K562 (cell line): Measurements from ENCODE around the gene HBB. TPM values are rescaled to one million over a fixed set of nuclear protein-coding genes. Genes with fewer than 3 reads are reported as not detected.

Experiments used
- ATAC-seq: fragments of 200-7000 bp; cut with Tn5 transposase; 3 replicates; pipeline ENCODE4 v1.9.1; 2020; ENCODE audit warnings: moderate library complexity
- BruUV-seq: library from RNA; stranded (reverse); fragments of 400-500 nt; replicated peaks from 2 replicates; lab custom pipeline; 2021; lab: Mats Ljungman, UMichigan
- CTCF ChIA-PET: fragments of 300-600 bp; formaldehyde crosslinking; extraction: SDS; loops from one replicate; lab custom pipeline; 2021; ENCODE audit warnings: low intra/inter-chr PET ratio; lab: Yijun Ruan, JAX
- POLR2A ChIA-PET: fragments of 300-600, 350-650 bp; sonication (Branson Sonifier 250); formaldehyde crosslinking; extraction: SDS; loops from one replicate; lab custom pipeline; 2021; ENCODE audit warnings: antibody characterized with exemption, inconsistent platforms; lab: Yijun Ruan, JAX
- DNase-seq, 4 experiments: peaks; one replicate each; pipeline versions ENCODE4 v3.0.0 to v3.0.0-alpha.2; 2011 to 2018; ENCODE audit warnings: low spot score in 3 of 4, mixed read lengths in 3 of 4; ENCODE audit errors: extremely low read depth in 1 of 4
- FAIRE-seq: peaks from 2 replicates; lab custom pipeline; 2011; peaks lifted over from hg19 to GRCh38; lab: Jason Lieb, UNC
- H2AFZ ChIP-seq: 2 replicates; pipeline ENCODE4 v1.6.0; 2011; ENCODE audit warnings: low read depth, low read length, control low read depth, inconsistent platforms
- H3K27ac ChIP-seq: fragments of 200-600 bp; 3 replicates; pipeline ENCODE4 v1.8.0; 2011; ENCODE audit warnings: low read depth, mild to moderate bottlenecking, control low read depth, inconsistent platforms, low read length, moderate library complexity, mixed read lengths; ENCODE audit errors: extremely low read depth
- H3K27me3 ChIP-seq, 2 experiments: fragments of 300-600 bp in 1 of 2; 2 replicates in 1 of 2; 3 replicates in 1 of 2; pipeline versions ENCODE4 v1.6.0 to v1.8.0; 2011; ENCODE audit warnings: inconsistent platforms in 2 of 2, low read length in 2 of 2, mild to moderate bottlenecking in 1 of 2, mixed read lengths in 1 of 2, moderate library complexity in 1 of 2; ENCODE audit not compliant: control insufficient read depth in 2 of 2, insufficient read depth in 2 of 2
- H3K36me3 ChIP-seq: fragments of 300-600 bp; 3 replicates; pipeline ENCODE4 v1.8.0; 2011; ENCODE audit warnings: mild to moderate bottlenecking, low read length, inconsistent platforms; ENCODE audit not compliant: control insufficient read depth, insufficient read depth
- H3K4me1 ChIP-seq, 2 experiments: fragments of 200-600 bp in 1 of 2; replicated peaks in 1 of 2; 2 replicates in 1 of 2; 3 replicates in 1 of 2; pipeline versions ENCODE4 v1.5.1 to v1.8.0; 2011; ENCODE audit warnings: inconsistent platforms in 2 of 2, low read length in 2 of 2, mild to moderate bottlenecking in 1 of 2, mixed read lengths in 1 of 2, moderate library complexity in 1 of 2; ENCODE audit not compliant: control insufficient read depth in 2 of 2, insufficient read depth in 2 of 2
- H3K4me2 ChIP-seq: 2 replicates; pipeline ENCODE4 v1.6.1; 2011; ENCODE audit warnings: low read length, control low read depth, inconsistent platforms, mixed read lengths; ENCODE audit not compliant: insufficient read depth
- H3K4me3 ChIP-seq: fragments of 200-600 bp; sonication (generic), shearing (Covaris generic); 2 replicates; pipeline ENCODE4 v1.5.1; 2016; ENCODE audit warnings: control low read depth, inconsistent platforms
- H3K79me2 ChIP-seq: fragments of 200-600 bp; 3 replicates; pipeline ENCODE4 v1.8.0; 2011; ENCODE audit warnings: low read length, inconsistent platforms; ENCODE audit not compliant: control insufficient read depth, insufficient read depth
- H3K9ac ChIP-seq, 2 experiments: 2 replicates each; pipeline versions ENCODE4 v1.6.0 to v1.6.1; 2011; ENCODE audit warnings: low read depth in 2 of 2, low read length in 2 of 2, control low read depth in 1 of 2, inconsistent platforms in 1 of 2, mild to moderate bottlenecking in 1 of 2, mixed read lengths in 1 of 2; ENCODE audit not compliant: insufficient read depth in 1 of 2
- H3K9me1 ChIP-seq: one replicate; pipeline ENCODE4 v1.6.0; 2011; ENCODE audit warnings: inconsistent platforms, mild to moderate bottlenecking, low read length, moderate library complexity; ENCODE audit not compliant: control insufficient read depth, insufficient read depth
- H3K9me3 ChIP-seq: replicated peaks from 2 replicates; pipeline ENCODE4 v1.5.1; 2011; ENCODE audit warnings: low read depth, low read length, inconsistent platforms; ENCODE audit not compliant: control insufficient read depth, insufficient read depth
- H4K20me1 ChIP-seq: replicated peaks from 2 replicates; pipeline ENCODE4 v1.6.1; 2011; ENCODE audit warnings: low read length, inconsistent platforms, mixed read lengths; ENCODE audit not compliant: control insufficient read depth, insufficient read depth
- BACH1 ChIP-seq: fragments of 200-800 bp; sonication (Bioruptor generic); IDR thresholded peaks from 2 replicates; pipeline ENCODE4 v1.6.1; 2016; ENCODE audit warnings: missing genetic modification characterization, missing compliant biosample characterization
- ERF ChIP-seq: fragments of 450-650 bp; formaldehyde crosslinking; IDR thresholded peaks from 2 replicates; pipeline ENCODE4 v1.4.0; 2020; ENCODE audit warnings: mild to moderate bottlenecking, mixed read lengths
- JUND ChIP-seq, 2 experiments: IDR thresholded peaks; 2 replicates in 1 of 2; 3 replicates in 1 of 2; pipeline ENCODE4 v1.6.1; 2011; ENCODE audit warnings: borderline replicate concordance in 2 of 2, low read depth in 2 of 2, low read length in 2 of 2, improper control_type of control experiment in 1 of 2, missing biosample characterization in 1 of 2, missing genetic modification characterization in 1 of 2, missing genetic modification reagents in 1 of 2
- ZNF224 ChIP-seq: sonication (generic); formaldehyde crosslinking; IDR thresholded peaks from 2 replicates; pipeline ENCODE4 v1.8.0; 2022; ENCODE audit warnings: mild to moderate bottlenecking, missing genetic modification reagents
- WGBS: fragments of 100-300 bp; shearing (Covaris generic); methylation state at CpG from one replicate; pipeline ENCODE4 v1.1.6; 2016; ENCODE audit warnings: low coverage, mixed read lengths; ENCODE audit not compliant: insufficient coverage; ENCODE audit errors: missing lambda C conversion rate; 5-methylcytosine and 5-hydroxymethylcytosine counted together
- in situ Hi-C: fragments of 300-500 bp; cut with MboI; formaldehyde crosslinking; loops from 4 replicates; pipeline ENCODE4 v1.15.0; 2018; ENCODE audit warnings: inconsistent platforms, mixed read lengths
- intact Hi-C: fragments of 100-400 bp; cut with micrococcal nuclease; formaldehyde crosslinking; loops from 2 replicates; pipeline ENCODE4 v1.14.2; 2022
- polyA plus RNA-seq, 8 experiments: library from polyadenylated mRNA; depleted of rRNA in 4 of 8; stranded (reverse) in 5 of 8; unstranded in 3 of 8; fragments of >200 nt; fragmentation: Nextera tagmentation in 2 of 8; fragmentation: Illumina TruSeq in 1 of 8; extraction: Ambion mirVana in 2 of 8; extraction: Trizol in 1 of 8; gene quantifications; 2 replicates each; pipeline versions ENCODE4 v1.2.1 to v1.2.3, GENCODE V29; 2011 to 2014; ENCODE audit warnings: inconsistent platforms in 1 of 8, missing spikeins in 1 of 8
- total RNA-seq, 7 experiments: library from RNA; depleted of rRNA in 6 of 7; stranded (reverse); fragments of >200 nt in 6 of 7; fragmentation: Illumina TruSeq in 2 of 7; extraction: Trizol in 2 of 7; gene quantifications; 2 replicates each; pipeline versions ENCODE4 v1.2.1 to v1.2.3, GENCODE V29; 2011 to 2021; ENCODE audit warnings: low replicate concordance in 1 of 7
- TF ChIP-seq, protein P1 (sequence below): fragments of 450-650 bp; IDR thresholded peaks from 2 replicates; pipeline ENCODE4 v1.6.1; 2016
- TF ChIP-seq, protein P2 (sequence below): fragments of 250-450 bp; sonication (Bioruptor Pico); IDR thresholded peaks from 2 replicates; pipeline ENCODE4 v1.4.0; 2020; ENCODE audit warnings: mild to moderate bottlenecking, moderate library complexity, borderline replicate concordance

HBB gene
- total and polyA plus RNA-seq, 9 of the 15 experiments (the other 6 are each of a cell fraction or from before 2014, with no cell fraction given): 0.33 to 3.4 (median 1.2) TPM; not detected in 2

DNA sequence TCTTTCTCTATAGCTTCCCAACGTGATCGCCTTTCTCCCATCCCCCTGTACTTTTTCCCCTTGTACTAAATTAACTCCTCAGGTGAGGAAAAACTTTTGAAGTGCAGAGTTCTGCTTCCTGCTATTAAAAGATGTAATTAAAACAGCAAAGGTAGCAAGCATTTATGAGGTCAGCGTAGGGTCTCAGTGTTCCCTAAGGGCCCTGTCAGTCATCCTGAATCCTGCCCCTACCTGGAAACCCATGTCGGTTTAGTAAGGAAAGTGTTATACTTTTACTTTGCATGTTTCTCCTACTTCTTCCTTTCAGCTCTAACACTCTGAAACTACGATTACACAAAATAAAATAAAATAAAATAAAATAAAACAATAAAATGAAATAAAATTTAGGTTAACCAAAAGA lies 1.3 kb upstream of the HBB start:
- H4K20me1 ChIP-seq: no peaks in the 10 kb centered on the region
- in situ Hi-C loops: no loop called here
- no peaks in the 10 kb centered on the region for H3K27me3 ChIP-seq
- no peak overlapping the region for H3K27ac ChIP-seq
- no peaks in the 10 kb centered on the region for H3K79me2 ChIP-seq
- no peak overlapping the region for H3K4me2 ChIP-seq
- ATAC-seq (no peak), DNase-seq (no peak)
- no TSS peak for BruUV-seq
- peaks cover 9 to 27% of the 10 kb centered on the region in 2 experiments; a peak in 4 of 5 replicates for H3K4me1 ChIP-seq
- no peak overlapping the region for H3K9ac ChIP-seq
- no peak overlapping the region for H3K4me3 ChIP-seq
- H3K9me3 ChIP-seq: no peaks in the 10 kb centered on the region
- intact Hi-C loops: no loop called here
- H3K36me3 ChIP-seq: no peaks in the 10 kb centered on the region
- no peaks in the 10 kb centered on the region for H3K9me1 ChIP-seq
- TF ChIP-seq ZNF224 (CRISPR knock-in tag) (no peak), BACH1 (tag) (no peak), JUND (IDR thresholded peaks at IDR 0.05; ENCODE audit: borderline replicate concordance, low read depth, low read length) (no peak), JUND (tag; IDR thresholded peaks at IDR 0.05; ENCODE audit: borderline replicate concordance, low read depth, low read length) (no peak), ERF (CRISPR knock-in tag) (no peak)
- TF ChIP-seq, protein P1, sequence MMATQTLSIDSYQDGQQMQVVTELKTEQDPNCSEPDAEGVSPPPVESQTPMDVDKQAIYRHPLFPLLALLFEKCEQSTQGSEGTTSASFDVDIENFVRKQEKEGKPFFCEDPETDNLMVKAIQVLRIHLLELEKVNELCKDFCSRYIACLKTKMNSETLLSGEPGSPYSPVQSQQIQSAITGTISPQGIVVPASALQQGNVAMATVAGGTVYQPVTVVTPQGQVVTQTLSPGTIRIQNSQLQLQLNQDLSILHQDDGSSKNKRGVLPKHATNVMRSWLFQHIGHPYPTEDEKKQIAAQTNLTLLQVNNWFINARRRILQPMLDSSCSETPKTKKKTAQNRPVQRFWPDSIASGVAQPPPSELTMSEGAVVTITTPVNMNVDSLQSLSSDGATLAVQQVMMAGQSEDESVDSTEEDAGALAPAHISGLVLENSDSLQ: peak; percentile 91
- TF ChIP-seq, protein P2, sequence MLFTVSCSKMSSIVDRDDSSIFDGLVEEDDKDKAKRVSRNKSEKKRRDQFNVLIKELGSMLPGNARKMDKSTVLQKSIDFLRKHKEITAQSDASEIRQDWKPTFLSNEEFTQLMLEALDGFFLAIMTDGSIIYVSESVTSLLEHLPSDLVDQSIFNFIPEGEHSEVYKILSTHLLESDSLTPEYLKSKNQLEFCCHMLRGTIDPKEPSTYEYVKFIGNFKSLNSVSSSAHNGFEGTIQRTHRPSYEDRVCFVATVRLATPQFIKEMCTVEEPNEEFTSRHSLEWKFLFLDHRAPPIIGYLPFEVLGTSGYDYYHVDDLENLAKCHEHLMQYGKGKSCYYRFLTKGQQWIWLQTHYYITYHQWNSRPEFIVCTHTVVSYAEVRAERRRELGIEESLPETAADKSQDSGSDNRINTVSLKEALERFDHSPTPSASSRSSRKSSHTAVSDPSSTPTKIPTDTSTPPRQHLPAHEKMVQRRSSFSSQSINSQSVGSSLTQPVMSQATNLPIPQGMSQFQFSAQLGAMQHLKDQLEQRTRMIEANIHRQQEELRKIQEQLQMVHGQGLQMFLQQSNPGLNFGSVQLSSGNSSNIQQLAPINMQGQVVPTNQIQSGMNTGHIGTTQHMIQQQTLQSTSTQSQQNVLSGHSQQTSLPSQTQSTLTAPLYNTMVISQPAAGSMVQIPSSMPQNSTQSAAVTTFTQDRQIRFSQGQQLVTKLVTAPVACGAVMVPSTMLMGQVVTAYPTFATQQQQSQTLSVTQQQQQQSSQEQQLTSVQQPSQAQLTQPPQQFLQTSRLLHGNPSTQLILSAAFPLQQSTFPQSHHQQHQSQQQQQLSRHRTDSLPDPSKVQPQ (CRISPR knock-in tag): no peak
- TF ChIP-seq, all 486 proteins: peak for 1
- WGBS: 51% methylated on average over 5 of the region's 5 CpGs
- ChIA-PET CTCF (no interaction called here), POLR2A (interaction anchor here (0.8 kb wide), 1 partner anchor 14 kb away, joined by 5 read pairs; no protein-coding TSS in a partner anchor)
- no peak for FAIRE-seq
- peak overlapping the region; percentile 25; the same call in 1 of the 2 replicates for H2AFZ ChIP-seq
